HG03442 (cell line): ENCODE results near the gene BTNL8.
A peak's percentile ranks its signal among the peaks of the same experiment; 100 is the strongest.

Experiments used
- ATAC-seq: cut with Tn5 transposase; IDR thresholded peaks from one replicate; pipeline ENCODE4 v1.9.1; 2021; ENCODE audit warnings: mild to moderate bottlenecking, moderate library complexity; ENCODE audit not compliant: unreplicated experiment

BTNL8 gene, protein sequence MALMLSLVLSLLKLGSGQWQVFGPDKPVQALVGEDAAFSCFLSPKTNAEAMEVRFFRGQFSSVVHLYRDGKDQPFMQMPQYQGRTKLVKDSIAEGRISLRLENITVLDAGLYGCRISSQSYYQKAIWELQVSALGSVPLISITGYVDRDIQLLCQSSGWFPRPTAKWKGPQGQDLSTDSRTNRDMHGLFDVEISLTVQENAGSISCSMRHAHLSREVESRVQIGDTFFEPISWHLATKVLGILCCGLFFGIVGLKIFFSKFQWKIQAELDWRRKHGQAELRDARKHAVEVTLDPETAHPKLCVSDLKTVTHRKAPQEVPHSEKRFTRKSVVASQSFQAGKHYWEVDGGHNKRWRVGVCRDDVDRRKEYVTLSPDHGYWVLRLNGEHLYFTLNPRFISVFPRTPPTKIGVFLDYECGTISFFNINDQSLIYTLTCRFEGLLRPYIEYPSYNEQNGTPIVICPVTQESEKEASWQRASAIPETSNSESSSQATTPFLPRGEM

GRCh38 chr5:180898621-180899246 is at the start of gene BTNL8:
Gene BTNL8, plus strand, starts transcription at chr5:180899159. Its CDS starts 152 bp downstream, at chr5:180899311.
- no peak for ATAC-seq

GRCh38 chr5:180849827-180850226 is 49.1 kb upstream of the BTNL8 start:
- ATAC-seq = no peak

- ATAC-seq = no peak
Observed at GRCh38 chr5:180850434-180851078, 48.4 kb upstream of the BTNL8 start.

DNA sequence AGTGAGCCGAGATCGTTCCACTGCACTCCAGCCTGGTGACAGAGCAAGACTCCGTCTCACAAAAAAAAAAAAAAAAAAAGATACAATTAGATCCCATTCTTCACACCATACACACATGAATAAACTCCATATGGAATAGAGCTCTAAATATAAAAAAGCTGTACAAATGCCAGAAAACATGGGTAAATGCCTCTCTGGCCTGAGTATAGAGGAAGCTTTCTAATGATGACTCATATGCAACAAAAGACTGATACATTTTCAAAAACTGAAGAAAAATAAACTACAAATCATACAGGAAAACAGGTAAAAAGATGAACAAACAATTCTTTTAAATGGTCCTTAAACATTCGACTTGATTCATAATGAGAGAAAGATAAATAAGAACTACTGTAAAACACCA is 46.5 kb upstream of the BTNL8 start:
- ATAC-seq = no peak

GRCh38 chr5:180853121-180853847 is 45.7 kb upstream of the BTNL8 start:
- no peak for ATAC-seq

- ATAC-seq = no peak
Observed at GRCh38 chr5:180853848-180854176, 45.1 kb upstream of the BTNL8 start.

DNA sequence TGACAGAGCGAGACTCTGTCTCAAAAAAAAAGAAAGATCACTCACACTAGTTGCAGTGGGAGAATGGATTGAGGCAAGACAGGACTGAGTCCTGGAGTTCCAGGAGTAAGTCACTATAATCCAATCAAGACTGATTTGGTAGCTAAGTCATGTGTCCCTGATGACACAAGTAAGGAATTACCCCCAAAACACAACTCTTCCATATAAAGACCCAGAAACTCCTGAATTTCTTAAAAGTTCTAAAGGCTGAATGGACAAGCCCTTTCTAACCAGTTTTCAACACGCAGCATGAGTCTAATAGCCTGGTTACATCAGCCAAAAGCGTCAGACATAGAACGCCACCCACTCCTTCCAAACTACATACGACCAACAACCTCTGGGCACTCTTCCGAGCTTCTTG is 40.4 kb upstream of the BTNL8 start:
- ATAC-seq = no peak

DNA sequence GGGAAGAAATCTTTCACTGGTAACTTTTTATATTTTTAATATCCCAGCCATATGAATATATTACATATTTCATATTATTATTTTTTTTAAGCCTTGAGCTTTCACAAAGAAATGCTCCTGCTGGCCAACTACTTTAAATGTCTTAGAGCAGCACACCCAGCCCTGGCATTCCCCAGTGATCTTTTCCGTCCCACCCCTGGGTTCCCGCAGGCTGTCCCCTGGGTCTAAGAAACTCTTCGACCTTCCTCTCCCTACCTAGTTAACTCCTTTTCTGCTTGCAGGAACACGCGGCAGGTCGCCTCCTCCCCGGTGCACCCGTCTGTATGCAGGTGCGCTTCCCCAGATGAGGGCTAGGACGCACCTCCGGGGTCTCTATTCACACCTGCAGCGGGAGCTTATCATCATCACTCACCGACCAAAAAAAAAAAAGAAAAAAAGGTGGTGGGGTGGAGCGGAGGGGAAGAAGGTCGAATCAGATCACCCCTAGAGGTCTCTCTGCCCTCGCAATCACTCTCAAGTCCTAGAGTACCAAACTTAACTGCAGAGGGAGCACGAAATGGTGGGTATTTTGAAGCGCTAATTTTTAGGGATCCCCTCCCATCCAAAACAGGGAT is 38.6 kb upstream of the BTNL8 start:
- peak; percentile 31 for ATAC-seq

DNA sequence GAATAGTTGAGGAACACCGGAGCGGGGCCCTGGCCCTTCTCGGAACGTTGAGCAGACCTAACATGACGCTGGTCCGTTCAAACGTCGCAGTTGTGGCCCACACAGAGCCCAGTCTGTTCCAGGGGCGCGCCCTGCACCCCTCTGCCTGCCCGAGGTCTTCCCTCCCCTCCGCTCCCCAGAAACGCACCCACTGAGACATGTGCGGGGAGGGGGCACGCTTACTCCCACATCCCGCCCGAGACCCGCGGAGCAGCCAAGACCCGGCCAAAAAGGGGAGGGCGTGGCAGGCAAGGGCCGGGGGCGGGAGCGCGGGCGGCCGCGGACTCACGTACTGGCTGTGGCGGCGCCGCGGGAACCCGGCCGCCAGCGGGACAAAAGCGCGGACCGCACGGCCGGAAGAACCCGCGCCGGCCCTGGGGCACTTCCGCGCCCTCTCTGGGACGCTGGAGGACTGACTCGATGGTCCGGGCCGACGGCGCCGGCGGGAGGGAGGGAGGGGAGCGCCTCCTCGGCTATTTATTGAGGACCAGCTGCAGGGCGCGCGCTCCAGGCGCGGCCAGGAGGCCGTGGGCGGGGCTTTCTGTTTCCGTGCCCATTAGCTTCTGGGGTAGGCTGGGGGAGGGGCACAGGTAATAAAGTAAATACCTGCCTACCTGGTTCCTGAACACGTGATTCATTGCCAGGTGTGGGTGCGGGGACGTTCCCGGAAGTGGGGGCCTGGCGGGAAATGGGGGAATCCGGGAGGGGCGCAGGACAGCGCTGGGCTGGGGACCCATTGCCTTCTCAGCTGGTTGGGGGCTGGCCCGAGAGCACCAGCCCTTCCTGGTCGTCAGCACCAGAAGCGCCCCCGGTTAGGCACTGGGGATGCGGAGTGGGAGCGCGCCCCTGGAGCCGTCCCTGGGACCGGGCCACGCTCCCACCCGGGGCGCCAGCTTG is 37.8 kb upstream of the BTNL8 start, which contains the start of gene ZFP62:
Gene ZFP62 (minus strand): TSS at position 390 of the 936 bp plus-strand sequence. CDS start 57 bp downstream, at position 333.
- peak; percentile 86 for ATAC-seq

GRCh38 chr5:180862645-180863044 is 36.3 kb upstream of the BTNL8 start:
- no peak for ATAC-seq

DNA sequence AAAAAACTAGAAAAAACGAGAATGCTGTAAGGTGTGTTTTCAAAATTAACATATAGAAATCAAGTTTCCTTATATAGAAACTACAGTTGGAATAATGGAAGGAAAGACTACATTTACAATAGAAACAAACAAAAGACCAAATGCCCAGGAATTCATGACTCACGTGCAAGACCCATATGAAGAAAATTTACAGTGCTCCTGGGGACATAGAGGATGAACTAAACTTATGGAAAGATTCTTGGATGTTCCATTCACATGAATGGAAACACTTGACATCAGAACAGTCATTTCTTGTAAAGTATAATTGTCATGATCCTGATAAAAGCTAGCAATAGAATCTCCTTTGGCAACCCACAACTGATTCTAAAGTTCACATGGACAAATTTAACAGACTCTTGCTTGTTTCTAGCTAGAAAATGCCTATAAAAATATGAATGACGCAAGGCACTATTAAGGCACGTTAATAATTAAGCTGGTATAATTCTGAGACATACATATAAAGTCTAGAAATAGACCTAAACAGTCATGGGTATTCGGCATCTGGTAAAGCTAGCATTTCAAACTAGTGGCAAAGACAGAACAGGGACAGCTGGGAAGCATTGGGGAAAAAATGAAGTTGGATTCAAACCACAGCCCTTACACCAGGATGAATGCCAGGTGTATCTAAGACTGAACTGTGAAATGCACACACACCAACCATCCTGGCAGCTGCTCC is 32.8 kb upstream of the BTNL8 start:
- no peak for ATAC-seq

DNA sequence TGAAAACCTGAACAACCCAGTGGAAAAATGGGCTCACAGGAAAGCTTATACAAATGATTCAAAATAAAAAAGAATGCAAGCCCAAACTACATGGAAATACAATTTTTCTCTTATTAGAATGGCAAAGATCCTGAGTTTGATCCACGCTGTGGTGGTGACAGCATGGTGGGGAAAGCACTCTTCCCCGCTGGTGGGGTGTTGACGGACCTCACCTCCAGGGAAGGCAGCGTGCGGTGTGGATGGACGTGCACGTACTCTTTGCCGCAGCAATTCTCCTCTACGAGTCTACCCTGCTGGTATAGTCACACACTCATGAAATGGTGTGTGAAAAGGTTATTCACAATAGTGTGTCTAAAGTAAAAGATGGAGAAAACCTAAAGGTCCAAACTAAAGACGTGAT is 32.0 kb upstream of the BTNL8 start:
- ATAC-seq = no peak

- no peak for ATAC-seq
Observed at GRCh38 chr5:180868960-180869359, 30.0 kb upstream of the BTNL8 start.

DNA sequence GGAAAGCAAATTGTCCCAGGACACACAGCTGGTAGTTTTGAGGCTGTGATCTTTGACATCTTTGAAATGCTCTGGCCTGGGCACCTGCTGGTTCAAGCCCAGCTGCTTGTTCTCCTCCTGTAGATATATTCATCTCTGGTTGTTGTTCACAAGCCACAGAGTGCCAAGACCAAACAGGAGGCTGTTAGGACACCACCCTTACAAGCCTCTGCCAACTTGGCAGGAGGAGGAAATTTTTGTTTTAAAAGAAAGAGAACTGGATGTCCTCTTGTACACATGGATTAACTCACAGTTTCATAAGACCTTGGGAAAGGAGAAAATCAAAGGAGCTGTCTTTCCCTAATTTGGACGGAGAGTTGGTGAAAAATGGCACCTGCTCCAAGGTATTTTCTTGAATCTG is 29.4 kb upstream of the BTNL8 start:
- no peak for ATAC-seq

- no peak for ATAC-seq
Observed at GRCh38 chr5:180870276-180871068, 28.5 kb upstream of the BTNL8 start.

GRCh38 chr5:180872419-180872818 is 26.5 kb upstream of the BTNL8 start:
- no peak for ATAC-seq

DNA sequence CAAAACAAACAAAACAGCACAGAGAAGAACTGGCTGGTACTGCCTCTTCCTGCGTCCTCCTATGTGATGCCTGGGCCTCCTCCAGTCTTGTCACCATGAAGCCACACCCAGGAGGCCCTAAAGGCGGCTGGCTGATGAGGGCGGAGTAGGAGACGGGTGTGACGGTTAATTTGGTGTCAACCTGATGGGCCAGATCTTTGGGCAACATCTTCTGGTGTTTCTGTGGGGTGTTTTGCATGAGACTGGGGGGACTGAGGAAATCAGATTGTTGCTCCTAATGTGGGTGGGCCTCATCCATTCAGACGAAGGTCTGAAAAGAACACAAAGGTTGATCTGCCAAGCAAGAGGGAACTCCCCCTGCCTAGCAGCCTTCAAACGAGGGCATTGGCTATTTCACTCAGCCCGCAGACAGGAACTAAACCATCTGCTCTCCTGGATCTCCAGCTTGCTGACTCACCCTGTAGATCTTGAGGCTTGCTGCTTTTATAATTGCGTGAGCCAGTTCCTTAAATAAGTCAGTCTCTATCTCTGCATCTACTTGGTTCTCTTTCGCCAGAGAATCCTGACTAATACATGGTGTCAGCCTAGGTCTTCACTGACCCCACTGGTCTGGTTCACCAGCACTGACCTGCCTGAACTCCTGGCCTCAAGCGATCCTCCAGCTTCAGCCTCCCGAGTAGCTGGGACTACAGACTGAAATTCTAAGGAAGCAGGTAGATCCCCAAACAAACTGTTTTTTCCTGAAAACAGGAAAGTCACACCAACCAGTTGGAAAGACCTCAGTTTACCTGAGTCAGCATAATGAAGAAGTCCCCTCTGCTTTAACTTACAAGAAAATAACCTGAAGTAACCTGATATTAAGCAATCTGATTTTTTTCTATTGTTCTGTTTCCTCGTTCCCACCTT is 25.1 kb upstream of the BTNL8 start:
- no peak for ATAC-seq
